G401.6 (cell line): ENCODE results near the gene EPC2.

Experiments
- FAIRE-seq: peaks from 2 replicates; lab custom pipeline; 2012; peaks lifted over from hg19 to GRCh38; lab: Jason Lieb, UNC

Gene EPC2

DNA sequence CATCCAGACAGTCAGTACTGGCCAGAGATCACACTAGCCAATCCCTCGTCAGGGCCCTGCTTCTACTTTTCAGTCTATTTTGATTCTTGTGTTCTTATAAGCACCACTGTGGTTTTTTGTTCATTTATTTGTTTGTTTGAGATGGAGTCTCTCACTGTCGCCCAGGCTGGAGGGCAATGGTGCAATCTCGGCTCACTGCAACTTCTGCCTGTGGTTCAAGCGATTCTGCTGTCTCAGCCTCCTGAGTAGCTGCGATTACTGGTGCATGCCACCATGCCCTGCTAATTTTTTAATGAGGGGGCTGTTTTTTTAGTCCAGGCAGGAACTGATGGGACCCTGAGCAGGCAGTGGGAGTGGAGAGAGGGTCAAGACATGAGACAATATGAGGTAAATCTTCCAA is 165.5 kb downstream of the EPC2 start:
- FAIRE-seq: no peak

DNA sequence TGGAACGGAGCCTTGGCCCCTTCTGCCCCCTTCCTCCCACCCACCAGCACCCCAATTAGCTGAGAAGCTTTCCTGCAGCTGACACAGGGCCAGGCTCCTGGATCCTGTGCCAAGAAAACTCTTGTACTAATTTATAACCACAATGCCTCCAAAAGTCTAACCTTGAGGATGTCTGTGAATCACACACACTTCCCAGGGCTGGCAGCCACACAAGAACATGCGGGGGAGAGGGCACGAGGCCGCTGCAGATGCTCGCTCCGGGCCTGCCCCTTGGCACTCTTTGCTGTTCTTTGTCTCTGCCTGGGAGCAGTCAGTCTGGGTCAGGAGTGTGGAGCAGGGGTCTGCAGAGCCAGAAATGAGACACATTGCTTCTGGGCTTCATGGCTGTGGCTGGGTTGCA is 167.8 kb downstream of the EPC2 start:
- no peak for FAIRE-seq

- FAIRE-seq: no peak
Measured at GRCh38 chr2:148813603-148814065, 169.1 kb downstream of the EPC2 start.

GRCh38 chr2:148814143-148814859 is 169.8 kb downstream of the EPC2 start:
- no peak for FAIRE-seq

DNA sequence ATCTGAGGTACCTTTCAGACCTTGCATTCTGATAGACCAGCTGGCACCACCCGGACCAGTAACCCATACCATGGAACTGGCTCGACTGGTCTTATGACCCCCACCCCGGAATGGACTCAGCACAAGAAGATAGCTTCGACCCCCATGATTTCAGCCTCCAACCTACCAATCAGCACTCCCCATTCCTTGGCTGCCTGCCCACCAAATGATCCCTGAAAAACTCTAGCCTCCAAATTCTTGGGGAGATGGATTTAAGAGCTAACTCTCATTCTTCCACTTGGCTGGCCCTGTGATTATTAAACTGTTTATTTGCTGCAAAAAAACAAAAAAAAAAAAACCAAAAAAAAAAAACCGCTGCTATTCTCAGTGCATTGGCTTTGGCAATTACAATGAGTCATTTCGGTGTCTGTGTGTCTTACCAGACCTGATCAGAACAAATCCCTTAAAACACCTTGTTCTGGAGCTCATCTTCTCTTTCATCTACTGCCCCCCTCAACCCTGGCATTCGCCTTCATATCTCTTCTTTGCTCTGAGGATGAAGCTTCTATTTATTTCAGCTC is 170.4 kb downstream of the EPC2 start:
- FAIRE-seq: no peak

- no peak for FAIRE-seq
Measured at GRCh38 chr2:148816176-148816575, 171.6 kb downstream of the EPC2 start.

DNA sequence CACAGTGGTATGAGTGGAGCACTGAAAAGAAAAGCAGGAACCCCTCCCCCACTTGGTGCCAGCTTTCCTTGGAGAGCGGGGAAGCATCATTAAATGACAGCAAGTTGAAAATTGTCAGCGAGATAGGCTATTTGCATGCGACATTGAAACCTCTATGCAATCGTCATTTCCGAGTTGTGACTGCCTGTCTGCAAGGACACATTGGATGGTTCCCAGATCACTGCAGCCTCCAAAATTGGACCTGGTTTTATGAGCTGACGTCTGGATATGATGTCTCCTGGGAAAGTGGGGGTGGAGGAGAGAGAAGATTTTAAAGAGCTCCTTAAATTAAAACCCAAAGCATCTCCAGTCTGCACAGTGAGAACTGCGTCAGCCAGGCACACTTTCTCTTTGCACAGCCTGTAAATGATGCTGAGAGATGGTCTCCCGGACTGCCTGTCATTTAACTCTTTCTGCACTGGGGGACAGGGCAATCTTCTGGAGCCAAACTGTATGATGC is 172.7 kb downstream of the EPC2 start:
- no peak for FAIRE-seq

DNA sequence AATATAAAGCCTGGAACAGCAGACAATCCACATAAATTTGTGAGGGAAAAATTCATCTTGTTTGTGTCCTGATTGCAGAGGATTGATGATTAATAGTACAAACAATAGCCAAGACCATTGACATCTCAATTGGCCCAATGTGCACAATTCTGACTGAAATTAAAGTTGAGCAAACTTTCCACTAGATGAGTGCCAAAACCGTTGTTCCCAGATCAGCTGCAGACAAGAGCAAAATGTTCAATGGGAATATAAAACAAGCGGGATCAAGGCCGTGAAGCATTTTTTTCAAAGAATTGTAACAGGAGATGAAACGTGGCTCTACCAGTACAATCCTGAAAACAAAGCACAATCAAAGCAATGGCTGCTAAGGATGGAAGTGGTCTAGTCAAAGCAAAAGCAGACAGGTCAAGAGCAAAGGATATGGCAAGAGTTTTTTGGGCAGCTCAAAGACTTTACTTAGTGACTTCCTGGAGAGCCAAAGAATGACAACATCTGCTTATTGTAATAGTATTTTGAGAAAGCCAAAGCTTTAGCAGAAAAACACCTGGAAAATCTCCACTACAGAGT is 174.6 kb downstream of the EPC2 start:
- no peak for FAIRE-seq

GRCh38 chr2:148824190-148824589 is 179.6 kb downstream of the EPC2 start:
- no peak for FAIRE-seq

DNA sequence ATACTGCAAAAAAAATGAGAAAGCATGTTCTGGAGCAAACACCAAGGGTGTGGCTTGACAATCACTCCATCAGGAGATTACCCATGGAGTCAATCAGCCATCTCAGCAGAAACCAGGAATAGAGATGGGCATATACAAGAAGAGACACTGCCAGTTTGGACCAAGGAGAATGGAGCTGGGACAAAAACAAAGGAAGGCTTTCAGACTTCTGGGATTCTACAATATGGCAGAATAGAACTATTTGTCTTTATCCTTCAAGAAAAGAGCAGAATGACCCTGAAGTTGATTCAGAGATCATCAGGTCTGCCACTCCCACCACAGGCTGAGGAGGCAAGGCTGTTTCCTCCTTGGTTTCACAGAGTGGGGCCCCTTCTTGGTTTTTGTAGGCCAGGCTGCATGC is 182.2 kb downstream of the EPC2 start:
- no peak for FAIRE-seq

- FAIRE-seq: no peak
Measured at GRCh38 chr2:148828941-148829340, 184.4 kb downstream of the EPC2 start.

GRCh38 chr2:148829618-148830017 is 185.1 kb downstream of the EPC2 start:
- FAIRE-seq: no peak

DNA sequence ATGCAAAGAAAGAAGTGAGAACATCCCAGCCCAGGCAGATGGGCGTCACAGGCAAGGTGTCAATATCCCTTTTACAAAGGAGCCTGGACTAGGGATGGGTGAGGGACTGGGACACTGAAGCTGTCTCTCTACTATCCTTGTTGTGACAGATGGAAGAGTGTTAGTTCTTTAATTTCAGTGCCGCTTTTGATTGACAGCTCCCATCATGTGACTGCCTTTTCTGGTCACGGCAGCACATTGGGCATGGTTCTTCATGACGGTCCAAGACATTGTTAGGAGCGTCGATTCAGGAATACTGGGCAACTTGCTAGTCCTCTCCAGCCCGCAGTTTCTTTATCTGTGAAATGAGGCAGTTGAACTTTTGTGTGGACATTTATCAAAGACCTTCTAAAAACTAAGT is 188.1 kb downstream of the EPC2 start:
- FAIRE-seq: no peak
